HG03378 (cell line): ENCODE results near the gene NHS.
A peak's percentile ranks its signal among the peaks of the same experiment; 100 is the strongest.

Experiments used
- ATAC-seq: cut with Tn5 transposase; IDR thresholded peaks from one replicate; pipeline ENCODE4 v1.9.1; 2021; ENCODE audit warnings: mild to moderate bottlenecking, moderate library complexity; ENCODE audit not compliant: unreplicated experiment

Gene NHS

DNA sequence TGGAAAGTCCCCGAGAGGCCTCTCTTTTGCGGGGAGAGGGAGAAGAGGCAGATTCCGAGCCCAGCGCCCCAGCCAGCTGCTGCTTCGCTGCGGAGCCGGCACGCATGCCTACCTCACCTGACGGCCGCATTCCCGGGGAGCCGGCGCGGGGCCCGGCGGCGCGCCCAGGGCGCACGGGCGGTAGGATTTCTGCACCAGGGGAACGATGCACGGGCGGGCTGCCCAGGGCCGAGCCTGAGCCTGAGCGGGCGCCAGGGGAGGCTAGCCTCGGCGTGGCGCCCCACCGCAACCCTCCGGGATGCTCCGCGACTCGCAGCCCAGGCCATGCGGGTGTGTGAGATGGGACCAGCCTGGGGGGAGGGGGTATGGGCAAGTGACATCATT is 281.0 kb downstream of the NHS start:
- ATAC-seq = no peak

DNA sequence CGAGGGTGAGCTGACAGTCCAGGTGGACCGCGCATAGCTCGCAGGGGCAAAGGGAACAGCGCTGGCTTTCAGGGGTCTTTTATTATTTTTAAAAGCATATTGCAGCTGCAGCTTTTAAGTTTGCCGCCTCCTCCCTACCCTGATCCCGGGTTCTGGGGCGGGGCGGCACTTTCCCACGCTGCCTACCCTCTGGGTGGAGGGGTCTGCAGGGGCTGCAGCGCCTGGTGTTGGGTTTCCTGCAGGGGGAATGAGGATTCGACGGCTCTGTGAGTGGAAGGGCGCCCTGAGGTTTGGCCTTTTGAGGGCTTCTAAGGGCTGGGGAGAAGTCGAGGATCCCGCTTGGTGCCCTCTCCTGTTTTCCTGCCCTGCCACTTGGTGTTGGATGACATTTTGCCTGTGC is 281.6 kb downstream of the NHS start:
- no peak for ATAC-seq

DNA sequence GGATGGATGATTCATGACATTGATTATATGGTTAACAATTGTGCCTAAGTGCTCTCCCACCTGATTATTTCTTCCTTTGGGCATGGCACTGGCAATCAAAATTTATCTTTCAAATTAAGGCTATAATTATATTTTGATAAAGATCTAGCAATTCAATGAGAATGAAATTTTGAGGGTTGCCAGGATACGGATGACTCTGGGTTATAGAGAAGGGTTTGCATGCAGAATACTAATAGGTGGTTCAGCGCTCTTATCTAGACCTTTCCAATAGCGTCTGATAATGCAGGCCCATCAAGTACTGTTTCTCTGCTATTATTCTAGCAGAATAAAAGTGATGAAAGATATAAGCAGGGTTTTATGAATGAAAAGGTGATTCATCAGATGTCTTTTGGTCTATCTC is 287.4 kb downstream of the NHS start:
- ATAC-seq = no peak

DNA sequence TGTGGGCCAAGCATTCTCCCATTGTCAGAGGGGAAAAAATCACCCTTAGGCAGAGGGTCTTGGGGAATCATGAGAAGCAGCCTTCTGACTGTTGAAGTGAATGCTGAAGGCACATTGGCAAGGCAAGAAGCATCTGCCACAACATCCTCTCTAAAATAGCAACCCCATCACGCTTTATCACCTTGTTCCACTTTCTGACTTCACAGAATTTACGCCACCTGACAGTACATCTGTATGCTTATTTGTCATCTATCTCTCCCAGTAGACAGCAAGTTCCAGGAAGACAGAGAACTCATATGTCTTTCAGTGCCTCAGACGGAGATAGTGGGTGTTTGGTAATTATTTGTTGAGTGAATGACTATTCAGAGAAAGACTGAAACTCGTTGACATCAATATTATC is 293.9 kb downstream of the NHS start:
- ATAC-seq = no peak

DNA sequence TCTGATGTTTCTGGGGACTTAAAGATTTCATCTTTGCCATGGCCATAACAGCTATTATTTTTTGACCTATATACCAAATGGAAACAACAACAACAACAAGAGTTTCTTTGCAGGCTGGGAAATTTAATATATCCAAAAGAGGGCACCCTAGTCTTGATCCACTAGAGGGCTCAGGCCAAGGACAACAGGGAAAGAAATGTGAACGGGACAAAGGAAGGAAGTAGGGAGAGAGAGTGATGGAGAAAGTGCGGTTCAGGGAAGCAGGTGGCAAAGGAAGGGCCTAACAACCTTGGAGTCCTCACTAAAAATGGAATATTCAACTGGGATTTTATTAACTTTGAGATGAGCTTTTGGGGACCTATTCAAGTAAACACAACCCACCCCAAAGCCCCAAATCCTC is 294.5 kb downstream of the NHS start:
- no peak for ATAC-seq

DNA sequence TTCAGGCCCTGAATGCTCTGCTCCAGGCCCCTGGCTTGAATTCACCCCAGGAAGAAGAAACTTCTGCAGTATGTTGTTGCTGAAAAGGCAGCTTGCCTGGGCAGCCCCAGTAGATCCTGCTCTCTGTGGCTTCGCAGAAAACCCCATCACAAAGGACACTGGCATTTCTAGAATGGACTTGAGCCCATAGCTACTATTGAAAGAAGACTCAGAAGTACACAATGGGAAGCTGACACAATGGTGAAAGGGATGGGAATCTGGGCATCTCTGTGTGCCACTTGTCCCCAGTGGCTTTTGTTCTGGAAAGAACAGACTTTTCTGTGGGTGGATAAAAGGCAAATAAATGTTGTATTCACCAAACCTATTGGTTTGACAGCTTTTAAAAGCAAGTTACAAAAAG is 294.9 kb downstream of the NHS start:
- ATAC-seq = no peak

DNA sequence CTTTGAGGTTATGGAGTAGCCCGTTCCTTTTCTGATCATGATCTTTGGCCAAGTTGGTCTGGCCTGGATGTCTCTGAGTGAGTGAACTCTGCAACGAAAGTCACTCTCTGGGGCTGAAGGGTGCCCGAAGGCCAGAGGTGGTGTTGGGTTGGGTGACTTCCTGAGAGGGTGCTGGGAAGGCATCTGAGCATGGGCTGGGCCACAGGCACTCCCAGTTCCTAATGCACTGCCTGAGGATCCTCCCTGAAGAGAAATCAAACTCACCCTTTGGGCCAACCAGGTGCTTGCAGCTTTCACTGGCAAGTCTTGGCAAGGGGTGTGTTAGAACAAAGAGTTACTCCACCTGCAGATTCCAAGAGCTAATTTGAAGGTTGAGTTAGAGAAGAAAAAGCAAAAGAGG is 295.9 kb downstream of the NHS start:
- no peak for ATAC-seq

DNA sequence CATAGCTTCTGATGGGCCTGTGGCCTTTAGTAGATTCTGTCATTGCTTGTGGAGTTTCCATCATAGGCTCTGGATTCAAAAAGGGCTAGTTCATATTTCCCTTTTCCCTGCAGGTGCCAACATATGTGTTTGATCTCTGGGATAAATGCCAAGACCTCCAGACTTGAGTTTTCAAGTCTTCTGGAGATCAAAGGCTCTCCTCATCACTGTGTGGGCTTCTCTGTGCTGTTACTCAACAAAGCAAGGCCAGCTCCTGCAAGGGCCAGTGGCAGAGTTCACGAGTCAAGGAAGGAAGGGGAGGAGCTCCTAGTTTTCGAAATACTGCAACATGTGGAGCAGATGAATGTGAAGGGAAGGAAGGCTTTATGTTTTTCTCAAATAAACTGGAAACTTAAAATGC is 299.6 kb downstream of the NHS start:
- no peak for ATAC-seq

DNA sequence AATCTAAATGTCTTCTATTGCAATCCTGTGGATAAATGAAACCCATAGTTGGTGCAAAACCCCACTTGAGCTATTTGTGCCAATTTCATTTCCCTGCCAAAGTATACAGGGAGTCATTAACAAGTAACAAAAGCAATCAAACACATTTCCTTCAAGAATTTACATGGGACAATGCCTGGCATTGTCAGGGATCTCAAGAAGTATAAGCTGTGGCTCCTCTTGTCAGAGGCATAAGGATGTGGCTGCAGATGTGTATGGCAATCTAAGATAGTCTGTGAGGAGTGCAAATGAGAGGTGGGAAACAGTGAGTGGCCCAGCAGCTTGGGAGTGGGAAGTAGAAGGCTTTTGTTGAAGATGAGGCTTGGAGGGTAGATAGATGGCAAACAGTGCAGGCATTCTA is 304.3 kb downstream of the NHS start:
- ATAC-seq = no peak

DNA sequence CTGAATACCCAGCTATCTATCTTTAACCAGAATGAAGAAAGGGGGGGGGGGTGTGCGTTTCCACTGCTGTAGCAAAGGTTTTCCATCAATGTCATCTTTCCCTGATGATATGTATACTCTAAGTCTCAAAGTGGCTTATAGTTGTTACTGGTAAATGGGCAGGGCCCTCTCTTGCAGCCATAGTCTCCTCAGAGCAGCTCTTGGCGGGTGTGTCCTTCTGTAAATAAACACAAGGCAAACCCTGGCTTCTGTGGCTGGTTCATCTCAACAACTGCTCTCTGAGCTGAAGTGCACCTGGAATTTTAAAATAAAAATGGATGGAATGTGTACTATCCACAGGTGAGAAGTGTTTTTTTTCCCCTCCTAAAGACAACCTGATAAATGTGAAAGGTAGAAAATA is 304.8 kb downstream of the NHS start:
- ATAC-seq = no peak

DNA sequence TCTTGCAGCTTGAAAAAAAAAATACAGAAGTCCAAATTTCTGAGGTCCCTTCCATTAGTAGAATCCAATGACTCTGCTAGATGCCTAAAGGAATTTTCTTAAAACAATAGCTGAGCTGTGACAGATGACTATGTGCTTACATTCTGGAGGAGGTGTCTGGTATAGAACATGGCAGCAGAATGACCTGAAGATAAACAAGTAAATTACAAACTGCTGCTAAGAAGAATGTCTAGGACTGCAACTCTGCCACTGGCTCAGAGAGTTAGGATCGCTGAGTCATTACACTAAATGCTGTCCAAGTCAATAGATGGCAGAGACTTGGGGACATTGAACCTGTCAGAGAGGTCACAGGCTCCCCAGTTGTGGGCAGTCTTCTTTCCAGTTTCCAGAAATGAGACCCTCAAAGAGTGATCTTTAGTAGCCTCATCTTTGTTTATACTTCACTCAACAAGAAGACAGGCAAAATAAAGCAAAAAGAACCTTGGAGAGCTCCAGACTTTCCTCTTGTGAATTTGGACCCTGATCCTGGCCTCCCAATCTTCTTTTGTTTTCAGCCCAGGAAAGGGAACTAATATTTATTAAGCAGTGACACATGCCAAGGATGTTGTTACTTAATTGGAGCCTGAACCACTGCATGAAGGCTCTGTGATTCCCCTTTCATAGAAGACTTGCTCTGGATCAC is 305.9 kb downstream of the NHS start:
- ATAC-seq = no peak

DNA sequence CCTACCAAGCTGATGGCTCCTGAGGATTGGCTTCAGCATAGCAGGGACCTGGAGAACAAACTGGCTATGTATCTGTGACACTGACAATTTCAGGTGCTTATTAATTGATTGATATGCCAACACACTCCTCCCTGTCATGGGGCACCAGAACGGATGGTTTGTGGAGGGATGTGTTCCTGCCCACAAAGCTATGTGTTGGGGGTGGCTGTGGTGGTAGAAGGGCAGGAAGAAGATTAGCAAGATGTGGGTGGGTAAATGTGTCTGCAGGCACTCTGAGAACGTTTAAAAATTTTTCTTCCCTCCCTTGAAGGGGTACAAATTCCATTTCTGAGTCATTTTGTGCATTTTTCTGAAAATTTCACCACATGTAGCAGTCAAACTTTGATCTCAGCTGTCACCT is 307.3 kb downstream of the NHS start:
- ATAC-seq = no peak

DNA sequence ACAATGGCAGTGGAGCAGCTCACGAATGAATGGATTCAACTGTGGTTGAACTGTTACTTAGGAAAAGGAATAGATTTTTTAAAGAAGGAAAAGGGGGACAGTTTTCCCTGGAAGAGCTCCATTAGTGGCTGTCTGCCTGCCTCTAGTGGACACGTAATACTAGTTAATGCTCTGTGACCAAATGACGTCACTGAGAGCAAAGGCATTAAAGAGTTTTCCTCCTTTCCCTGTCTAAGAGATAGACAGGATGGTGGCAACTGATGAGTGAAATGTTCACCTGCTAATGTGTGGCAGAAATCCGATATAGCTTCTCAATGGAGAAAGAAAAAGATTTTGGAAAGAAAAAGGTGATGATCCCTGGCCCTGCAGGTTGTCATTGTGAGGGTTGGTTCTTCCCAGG is 310.0 kb downstream of the NHS start:
- no peak for ATAC-seq

GRCh38 chrX:17687648-17688047 is 312.6 kb downstream of the NHS start:
- no peak for ATAC-seq

GRCh38 chrX:17689971-17690409 is 315.0 kb downstream of the NHS start:
- ATAC-seq = peak; percentile 62

DNA sequence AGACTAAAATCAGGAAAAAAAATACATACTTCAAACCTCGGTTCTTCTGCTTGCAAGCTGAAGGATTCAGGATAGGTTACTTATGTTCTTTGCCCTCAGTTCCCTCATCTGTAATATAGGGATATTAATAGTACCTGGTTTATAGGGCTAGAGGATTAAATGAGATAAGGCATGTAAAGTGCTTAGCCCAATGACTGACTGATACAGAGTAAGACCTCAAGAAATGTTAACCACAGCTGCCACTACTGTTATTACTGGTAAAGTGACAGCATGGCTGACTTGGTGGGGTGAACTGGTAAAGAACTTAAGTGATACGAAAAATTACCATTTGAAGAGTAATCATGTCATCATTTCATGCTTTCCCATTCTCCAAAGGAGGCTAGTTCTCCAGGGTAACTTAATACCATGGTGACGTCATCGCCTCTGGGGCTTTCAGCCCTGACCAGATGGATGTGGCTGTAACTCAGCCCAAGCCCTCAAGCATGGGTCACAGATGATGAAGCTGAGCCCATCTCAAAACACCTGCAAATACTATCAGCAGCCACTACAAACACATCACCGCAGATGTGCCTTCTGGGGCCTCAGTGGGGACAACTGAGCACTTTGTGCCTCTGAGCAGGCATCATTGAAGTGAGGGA is 317.8 kb downstream of the NHS start:
- ATAC-seq = no peak

- no peak for ATAC-seq
Observed at GRCh38 chrX:17697191-17697590, 322.2 kb downstream of the NHS start.

DNA sequence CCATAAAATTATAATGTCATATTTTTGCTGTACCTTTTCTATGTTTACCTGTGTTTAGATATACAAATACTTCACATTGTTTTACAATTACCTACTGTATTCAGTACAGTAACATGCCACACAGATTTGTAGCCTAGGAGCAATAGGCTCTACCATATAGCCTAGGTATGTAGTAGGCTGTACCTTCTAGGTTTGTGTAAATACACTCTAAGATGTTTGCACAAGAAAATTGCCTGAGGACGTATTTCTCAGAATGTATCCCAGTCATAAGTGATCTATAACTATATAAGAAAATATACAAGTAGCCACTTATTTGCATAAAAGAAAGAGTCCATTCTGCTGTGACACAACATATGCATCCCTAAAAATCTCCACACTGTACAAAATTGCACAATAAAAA is 326.0 kb downstream of the NHS start:
- no peak for ATAC-seq

GRCh38 chrX:17703201-17703600 is 328.2 kb downstream of the NHS start:
- ATAC-seq = no peak

- ATAC-seq = no peak
Observed at GRCh38 chrX:17705211-17705610, 330.2 kb downstream of the NHS start.

DNA sequence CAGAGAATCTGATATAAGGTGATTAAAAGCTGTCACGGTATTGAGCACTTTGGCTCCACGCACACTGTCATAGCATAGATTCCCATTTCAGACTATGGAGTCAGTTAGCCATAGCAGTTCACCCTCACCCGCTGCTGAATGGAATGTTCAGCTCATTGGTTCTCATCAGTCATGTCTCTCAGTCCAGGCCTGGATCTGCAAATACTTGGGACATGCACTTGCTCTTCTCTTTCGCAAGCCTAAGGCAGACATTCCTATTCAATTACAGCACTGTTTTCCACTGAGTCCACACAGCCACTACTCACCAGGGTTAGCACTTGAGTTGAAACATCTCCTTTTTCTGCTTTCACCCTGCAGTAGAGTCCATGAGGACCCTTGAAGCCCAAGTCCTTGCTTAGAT is 331.7 kb downstream of the NHS start:
- ATAC-seq = no peak

DNA sequence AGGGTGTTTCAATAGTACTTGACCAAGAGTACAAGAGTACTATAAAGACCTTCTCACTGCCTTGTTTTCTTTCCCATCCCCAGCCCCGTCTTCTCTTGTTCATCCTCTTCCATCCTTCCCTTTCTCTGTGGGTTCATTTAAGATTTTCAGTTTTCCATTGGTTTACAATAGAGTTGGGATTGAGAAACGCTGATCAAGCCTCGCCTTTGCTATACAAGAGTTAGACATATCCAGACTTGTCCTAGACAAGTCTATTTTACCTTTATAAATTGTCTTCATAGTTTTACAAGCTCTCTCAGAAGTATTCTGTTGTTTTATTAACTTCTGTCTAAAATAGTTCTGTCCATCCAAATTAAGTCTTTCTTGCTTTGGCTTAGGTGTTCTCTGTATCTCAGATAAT is 332.7 kb downstream of the NHS start:
- no peak for ATAC-seq

GRCh38 chrX:17710871-17711301 is 335.9 kb downstream of the NHS start:
- no peak for ATAC-seq
